B cell (primary cell): Measurements from ENCODE around the gene AKAP11. TPM values are rescaled to one million over a fixed set of nuclear protein-coding genes. Genes with fewer than 3 reads are reported as not detected.

Experiments
- ATAC-seq: fragments of 200-7000 bp; cut with Tn5 transposase; one replicate; pipeline ENCODE4 v1.10.0; 2021; ENCODE audit warnings: low read depth, mild to moderate bottlenecking, moderate number of reproducible peaks, moderate library complexity
- CTCF ChIA-PET: fragments of 350-600 bp; sonication (Branson Sonifier 250); formaldehyde crosslinking; loops from one replicate; lab custom pipeline; 2021; ENCODE audit warnings: antibody characterized with exemption, inconsistent platforms; lab: Charles Lee
- POLR2A ChIA-PET: fragments of 350-600 bp; sonication (Branson Sonifier 250); formaldehyde crosslinking; loops from one replicate; lab custom pipeline; 2021; ENCODE audit warnings: antibody characterized with exemption; lab: Charles Lee
- DNase-seq: peaks from one replicate; pipeline ENCODE4 v3.0.0; 2013
- H2AFZ ChIP-seq: 2 replicates; pipeline ENCODE4 v1.6.1; 2012; ENCODE audit warnings: mild to moderate bottlenecking, low read depth, low read length; ENCODE audit not compliant: insufficient read depth, poor library complexity, severe bottlenecking
- H3K27ac ChIP-seq, 2 donors: 1 replicate in 1 of 2; 2 replicates in 1 of 2; pipeline ENCODE4 v1.5.1; 2012 to 2013; ENCODE audit warnings: low read length in 2 of 2, mild to moderate bottlenecking in 2 of 2, moderate library complexity in 1 of 2
- H3K27me3 ChIP-seq, 4 experiments: fragments of 200-600 bp in 1 of 4; sonication (generic) in 1 of 4; replicated peaks in 1 of 4; 1 replicate in 2 of 4; 2 replicates in 2 of 4; pipeline versions ENCODE4 v1.6.1 to v1.7.0; 2013 to 2016; ENCODE audit warnings: low read length in 3 of 4, mild to moderate bottlenecking in 2 of 4, mixed read lengths in 1 of 4, moderate library complexity in 1 of 4; ENCODE audit not compliant: insufficient read depth in 4 of 4, control insufficient read depth in 3 of 4; ENCODE audit errors: control extremely low read depth in 1 of 4
- H3K36me3 ChIP-seq, 2 experiments: replicated peaks in 1 of 2; 1 replicate in 1 of 2; 2 replicates in 1 of 2; pipeline versions ENCODE4 v1.6.1 to v1.7.1; 2013; ENCODE audit warnings: low read length in 1 of 2; ENCODE audit not compliant: insufficient read depth in 2 of 2, control insufficient read depth in 1 of 2; ENCODE audit errors: control extremely low read depth in 1 of 2, extremely low read depth in 1 of 2
- H3K4me1 ChIP-seq, 2 donors: fragments of 200-600 bp in 1 of 2; sonication (generic) in 1 of 2; 1 replicate in 1 of 2; 2 replicates in 1 of 2; pipeline versions ENCODE4 v1.5.1 to v1.6.1; 2013 to 2017; ENCODE audit warnings: low read length in 2 of 2; ENCODE audit not compliant: control insufficient read depth in 2 of 2, insufficient read depth in 2 of 2
- H3K4me2 ChIP-seq: replicated peaks from 2 replicates; pipeline ENCODE3; 2012; ENCODE audit warnings: mild to moderate bottlenecking, low read depth, low read length; ENCODE audit not compliant: poor library complexity, severe bottlenecking
- H3K4me3 ChIP-seq, 5 experiments: fragments of 200-600 bp in 1 of 5; sonication (generic) in 1 of 5; 1 replicate in 3 of 5; 2 replicates in 2 of 5; pipeline versions ENCODE4 v1.5.1 to v1.7.0; 2011 to 2016; ENCODE audit warnings: low read length in 4 of 5, mild to moderate bottlenecking in 4 of 5, low read depth in 2 of 5, control low read depth in 1 of 5, moderate library complexity in 1 of 5; ENCODE audit not compliant: insufficient read depth in 1 of 5; ENCODE audit errors: control extremely low read depth in 1 of 5, extremely low read depth in 1 of 5
- H3K79me2 ChIP-seq: fragments of 200-600 bp; sonication (generic); one replicate; pipeline ENCODE4 v1.6.0; 2016; ENCODE audit warnings: low read length; ENCODE audit not compliant: control insufficient read depth, insufficient read depth
- H3K9ac ChIP-seq: fragments of 200-600 bp; sonication (generic); 2 replicates; pipeline ENCODE4 v1.6.1; 2017; ENCODE audit warnings: mild to moderate bottlenecking, low read length, moderate library complexity
- H3K9me3 ChIP-seq, 3 donors: one replicate each; pipeline versions ENCODE4 v1.6.1 to v1.7.1; 2013; ENCODE audit warnings: low read length in 2 of 3; ENCODE audit not compliant: control insufficient read depth in 2 of 3, insufficient read depth in 1 of 3; ENCODE audit errors: control extremely low read depth in 1 of 3
- H4K20me1 ChIP-seq: 2 replicates; pipeline ENCODE4 v1.6.0; 2012; ENCODE audit warnings: mild to moderate bottlenecking, low read length; ENCODE audit not compliant: insufficient read depth, control insufficient read depth, poor library complexity, severe bottlenecking
- H3K27ac Mint-ChIP-seq: one replicate; pipeline ENCODE4 v1.8.0; 2021; ENCODE audit warnings: mixed read lengths
- H3K27me3 Mint-ChIP-seq: one replicate; pipeline ENCODE4 v1.8.0; 2021; ENCODE audit warnings: mixed read lengths
- H3K4me1 Mint-ChIP-seq: one replicate; pipeline ENCODE4 v1.8.0; 2021; ENCODE audit warnings: mixed read lengths
- H3K4me3 Mint-ChIP-seq: one replicate; pipeline ENCODE4 v1.8.0; 2021; ENCODE audit warnings: mixed read lengths
- H3K9me3 Mint-ChIP-seq: one replicate; pipeline ENCODE4 v1.8.0; 2022; ENCODE audit warnings: mixed read lengths; ENCODE audit not compliant: insufficient read depth
- EZH2 ChIP-seq: IDR thresholded peaks from 2 replicates; pipeline ENCODE4 v1.6.1; 2012; ENCODE audit warnings: borderline replicate concordance, low read depth, mild to moderate bottlenecking, moderate library complexity, low read length; ENCODE audit not compliant: insufficient read depth, poor library complexity, severe bottlenecking
- WGBS: methylation state at CpG from one replicate; pipeline ENCODE4 v1.1.5; 2013; ENCODE audit warnings: missing lambda C conversion rate; ENCODE audit not compliant: insufficient coverage; 5-methylcytosine and 5-hydroxymethylcytosine counted together
- intact Hi-C: fragments of 100-400 bp; cut with micrococcal nuclease; formaldehyde crosslinking; loops from one replicate; pipeline ENCODE4 v1.10.0; 2022
- polyA plus RNA-seq: library from polyadenylated mRNA; depleted of rRNA; stranded (reverse); fragments of >200 nt; gene quantifications from 2 replicates; pipeline ENCODE4 v1.2.3, GENCODE V29; 2012
- total RNA-seq, 2 donors: library from RNA; stranded (reverse); fragments of 120-200 nt in 1 of 2; gene quantifications; 1 replicate in 1 of 2; 2 replicates in 1 of 2; pipeline versions ENCODE4 v1.2.3 to v1.2.4, GENCODE V29; 2013 to 2022
- TF ChIP-seq, protein P1 (sequence below): fragments of 200-600 bp; IDR thresholded peaks from one replicate; pipeline ENCODE4 v1.8.0; 2022; ENCODE audit warnings: antibody characterized with exemption, mild to moderate bottlenecking

AKAP11 gene
- total and polyA plus RNA-seq, 2 donors (not counting 1 experiment from before 2014, with no cell fraction given), result 10.2 to 42.9 TPM

DNA sequence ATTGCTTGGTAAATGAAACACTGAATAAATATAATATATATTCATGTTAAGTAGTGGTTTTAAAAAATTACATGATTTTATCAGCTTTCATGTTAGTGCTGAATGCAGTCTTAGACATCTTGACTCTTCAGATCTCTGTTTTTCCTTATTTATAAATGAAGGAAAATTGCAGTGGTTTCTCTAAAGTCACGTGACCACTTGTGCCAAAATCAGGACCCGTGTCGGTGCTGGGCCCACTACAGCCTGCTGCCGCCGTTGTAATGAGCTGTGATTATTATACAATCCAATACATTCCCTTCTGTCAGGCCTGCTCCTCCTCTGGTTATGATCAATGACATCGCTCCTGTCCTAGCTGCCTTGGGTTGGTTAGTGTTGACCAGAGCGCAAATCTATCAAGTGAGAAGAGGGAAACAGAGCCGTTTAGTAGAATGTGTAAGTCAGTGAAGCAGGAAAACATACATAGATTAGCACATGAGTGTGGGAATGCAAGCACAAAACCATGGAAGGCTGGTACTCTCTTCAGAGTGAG lies 88.2 kb downstream of the AKAP11 start:
- Histone ChIP-seq H4K20me1 (no peaks in the 10 kb centered on the region), H3K27me3 (no peaks in the 10 kb centered on the region), H3K4me2 (no peak overlapping the region), H3K4me3 (no peak overlapping the region), H3K9me3 (no peaks in the 10 kb centered on the region), H3K27ac (no peak overlapping the region), H3K79me2 (no peaks in the 10 kb centered on the region), H3K9ac (no peak overlapping the region), H3K4me1 (peaks cover 0 to 4% of the 10 kb centered on the region in 2 donors), H3K36me3 (no peaks in the 10 kb centered on the region), H2AFZ (no peak overlapping the region)
- ATAC-seq (no peak), DNase-seq (no peak)
- Mint-ChIP-seq H3K9me3 (no peaks in the 10 kb centered on the region), H3K27ac (no peak overlapping the region), H3K4me3 (no peak overlapping the region), H3K27me3 (no peaks in the 10 kb centered on the region), H3K4me1 (peaks cover 3% of the 10 kb centered on the region)
- no peak for TF ChIP-seq EZH2
- TF ChIP-seq, protein P1, sequence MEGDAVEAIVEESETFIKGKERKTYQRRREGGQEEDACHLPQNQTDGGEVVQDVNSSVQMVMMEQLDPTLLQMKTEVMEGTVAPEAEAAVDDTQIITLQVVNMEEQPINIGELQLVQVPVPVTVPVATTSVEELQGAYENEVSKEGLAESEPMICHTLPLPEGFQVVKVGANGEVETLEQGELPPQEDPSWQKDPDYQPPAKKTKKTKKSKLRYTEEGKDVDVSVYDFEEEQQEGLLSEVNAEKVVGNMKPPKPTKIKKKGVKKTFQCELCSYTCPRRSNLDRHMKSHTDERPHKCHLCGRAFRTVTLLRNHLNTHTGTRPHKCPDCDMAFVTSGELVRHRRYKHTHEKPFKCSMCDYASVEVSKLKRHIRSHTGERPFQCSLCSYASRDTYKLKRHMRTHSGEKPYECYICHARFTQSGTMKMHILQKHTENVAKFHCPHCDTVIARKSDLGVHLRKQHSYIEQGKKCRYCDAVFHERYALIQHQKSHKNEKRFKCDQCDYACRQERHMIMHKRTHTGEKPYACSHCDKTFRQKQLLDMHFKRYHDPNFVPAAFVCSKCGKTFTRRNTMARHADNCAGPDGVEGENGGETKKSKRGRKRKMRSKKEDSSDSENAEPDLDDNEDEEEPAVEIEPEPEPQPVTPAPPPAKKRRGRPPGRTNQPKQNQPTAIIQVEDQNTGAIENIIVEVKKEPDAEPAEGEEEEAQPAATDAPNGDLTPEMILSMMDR, result no peak
- ChIA-PET POLR2A (no interaction called here), CTCF (no interaction called here)
- intact Hi-C loops, result no loop called here
- WGBS, result 86% methylated on average over 4 of the region's 8 CpGs

- Mint-ChIP-seq H3K9me3 (no peaks in the 10 kb centered on the region), H3K4me1 (peaks cover 3% of the 10 kb centered on the region), H3K4me3 (no peak overlapping the region), H3K27ac (no peak overlapping the region), H3K27me3 (no peaks in the 10 kb centered on the region)
- Histone ChIP-seq H3K9me3 (no peaks in the 10 kb centered on the region), H3K79me2 (no peaks in the 10 kb centered on the region), H4K20me1 (no peaks in the 10 kb centered on the region), H3K4me1 (peaks cover 0 to 4% of the 10 kb centered on the region in 2 donors), H3K9ac (no peak overlapping the region), H3K4me3 (no peak overlapping the region), H3K36me3 (no peaks in the 10 kb centered on the region), H2AFZ (no peak overlapping the region), H3K27me3 (no peaks in the 10 kb centered on the region), H3K4me2 (no peak overlapping the region), H3K27ac (no peak overlapping the region)
- intact Hi-C loops, result no loop called here
- POLR2A ChIA-PET, result no interaction called here
- no peak for DNase-seq
- CTCF ChIA-PET, result no interaction called here
- WGBS, result no CpG with 5 or more reads among the region's 6 CpGs
- TF ChIP-seq, protein P1, result no peak
- TF ChIP-seq EZH2, result no peak
- no peak for ATAC-seq
Measured at GRCh38 chr13:42361701-42362100, 89.7 kb downstream of the AKAP11 start.
